Stimulated activated CD4-positive, alpha-beta T cell treated with anti-CD3 and anti-CD28 coated beads, Interleukin-1b, Interleukin-23, amount 100 ng/mL, for 24 hours (primary cell): ENCODE results near the gene CMSS1.

Experiments
- DNase-seq, 4 experiments: peaks; one replicate each; pipeline ENCODE4 v3.0.0-alpha.2; 2020; ENCODE audit warnings: low read depth in 4 of 4, low spot score in 1 of 4

Gene CMSS1

GRCh38 chr3:99851955-99852354, 34.3 kb downstream of the CMSS1 start:
- DNase-seq = no peak

GRCh38 chr3:99852851-99853250, 35.2 kb downstream of the CMSS1 start:
- DNase-seq = no peak

- no peak for DNase-seq
Measured at GRCh38 chr3:99854756-99855298, 37.2 kb downstream of the CMSS1 start.

GRCh38 chr3:99855900-99856299, 38.2 kb downstream of the CMSS1 start:
- DNase-seq = no peak

- no peak for DNase-seq
Measured at GRCh38 chr3:99856437-99857220, 39.0 kb downstream of the CMSS1 start.

GRCh38 chr3:99857278-99857677, 39.6 kb downstream of the CMSS1 start:
- DNase-seq = no peak

GRCh38 chr3:99858469-99858868, 40.8 kb downstream of the CMSS1 start:
- DNase-seq = no peak

- DNase-seq = no peak
Measured at GRCh38 chr3:99859825-99860224, 42.2 kb downstream of the CMSS1 start.

- DNase-seq = no peak
Measured at GRCh38 chr3:99861216-99861615, 43.6 kb downstream of the CMSS1 start.

GRCh38 chr3:99862208-99862607, 44.5 kb downstream of the CMSS1 start:
- no peak for DNase-seq

GRCh38 chr3:99863002-99863401, 45.3 kb downstream of the CMSS1 start:
- no peak for DNase-seq

- DNase-seq = no peak
Measured at GRCh38 chr3:99863588-99863987, 45.9 kb downstream of the CMSS1 start.

- no peak for DNase-seq
Measured at GRCh38 chr3:99864289-99864688, 46.6 kb downstream of the CMSS1 start.

- DNase-seq = no peak
Measured at GRCh38 chr3:99865321-99865720, 47.7 kb downstream of the CMSS1 start.

- no peak for DNase-seq
Measured at GRCh38 chr3:99866261-99866761, 48.6 kb downstream of the CMSS1 start.

- no peak for DNase-seq
Measured at GRCh38 chr3:99867594-99868310, 50.1 kb downstream of the CMSS1 start.

- no peak for DNase-seq
Measured at GRCh38 chr3:99868311-99868646, 50.6 kb downstream of the CMSS1 start.

- no peak for DNase-seq
Measured at GRCh38 chr3:99869621-99870020, 52.0 kb downstream of the CMSS1 start.

- DNase-seq = no peak
Measured at GRCh38 chr3:99870712-99871111, 53.0 kb downstream of the CMSS1 start.

- no peak for DNase-seq
Measured at GRCh38 chr3:99871231-99872045, 53.8 kb downstream of the CMSS1 start.

GRCh38 chr3:99872923-99873254, 55.2 kb downstream of the CMSS1 start:
- no peak for DNase-seq
